HG03571 (cell line): ENCODE results near the gene ZNF606.
"Not testable (repeated sequence)": the region's sequence is repeated elsewhere in the genome, so short reads cannot be mapped to it uniquely, and the experiment has no call there.

Source experiments
- ATAC-seq: cut with Tn5 transposase; IDR thresholded peaks from one replicate; pipeline ENCODE4 v1.9.1; 2021; ENCODE audit not compliant: unreplicated experiment

The ZNF606 gene

GRCh38 chr19:58010507-58010906 is 7.9 kb upstream of the ZNF606 start:
- no peak for ATAC-seq

GRCh38 chr19:58009666-58010301 is 7.2 kb upstream of the ZNF606 start:
- no peak for ATAC-seq

GRCh38 chr19:58009301-58009665 is 6.7 kb upstream of the ZNF606 start:
- no peak for ATAC-seq

GRCh38 chr19:58008877-58009276 is 6.3 kb upstream of the ZNF606 start:
- ATAC-seq, result not testable (repeated sequence)

- no peak for ATAC-seq
Measured at GRCh38 chr19:58007285-58007684, 4.7 kb upstream of the ZNF606 start.

- no peak for ATAC-seq
Measured at GRCh38 chr19:58003174-58003828, 681 bp upstream of the ZNF606 start.

GRCh38 chr19:58001895-58002369 is 688 bp downstream of the ZNF606 start:
- no peak for ATAC-seq

GRCh38 chr19:58000677-58001076 is 1.9 kb downstream of the ZNF606 start:
- ATAC-seq, result no peak

- no peak for ATAC-seq
Measured at GRCh38 chr19:57992841-57993240, 9.8 kb downstream of the ZNF606 start.

- ATAC-seq, result no peak
Measured at GRCh38 chr19:57978586-57979289, 23.9 kb downstream of the ZNF606 start.

GRCh38 chr19:57974434-57974833 is 28.2 kb downstream of the ZNF606 start, which contains the start of gene C19orf18:
Gene C19orf18 (minus strand): TSS chr19:57974534. CDS start chr19:57974432, 102 bp downstream.
- no peak for ATAC-seq

- no peak for ATAC-seq
Measured at GRCh38 chr19:57964761-57965160, 37.9 kb downstream of the ZNF606 start.

GRCh38 chr19:57961785-57962184 is 40.8 kb downstream of the ZNF606 start:
- no peak for ATAC-seq

- ATAC-seq, result no peak
Measured at GRCh38 chr19:57954996-57955395, 47.6 kb downstream of the ZNF606 start.

- no peak for ATAC-seq
Measured at GRCh38 chr19:57949702-57950101, 52.9 kb downstream of the ZNF606 start.

GRCh38 chr19:57949296-57949695 is 53.3 kb downstream of the ZNF606 start:
- no peak for ATAC-seq

- ATAC-seq, result peak; percentile 70
Measured at GRCh38 chr19:57947419-57948134, 55.0 kb downstream of the ZNF606 start, which contains the start of gene ZNF256. Gene ZNF256 (minus strand): TSS chr19:57947706. CDS start chr19:57947474, 232 bp downstream.

- no peak for ATAC-seq
Measured at GRCh38 chr19:57947088-57947418, 55.6 kb downstream of the ZNF606 start.

GRCh38 chr19:57946316-57946715 is 56.3 kb downstream of the ZNF606 start:
- ATAC-seq, result no peak

- ATAC-seq, result no peak
Measured at GRCh38 chr19:57941593-57941992, 61.0 kb downstream of the ZNF606 start.

GRCh38 chr19:57935731-57936130 is 66.9 kb downstream of the ZNF606 start:
- no peak for ATAC-seq
